ENCODE results near the gene WIPF2. TPM values are rescaled to one million over a fixed set of nuclear protein-coding genes. Genes with fewer than 3 reads are reported as not detected.

The WIPF2 gene
- total RNA-seq, 1 experiment from 2014 or later, result 37.2 TPM

Small RNA genes lying within 50 kb of the gene (microRNA-seq; reads per million reads assigned to microRNA genes)
- gene MIR6867 (ENCODE audit: borderline number of aligned reads, borderline replicate concordance), result not detected

Other genes with a start within 250 kb of the WIPF2 start
- gene PSMD3, start 238.5 kb upstream of the WIPF2 start, total RNA-seq (2021), result 93.2 and 130 TPM in 2 replicates
- gene CSF3, start 203.9 kb upstream of the WIPF2 start, total RNA-seq (2021), result not detected in 2 replicates
- 67.1 and 67.2 TPM in 2 replicates for gene MED24, start 164.9 kb upstream of the WIPF2 start, total RNA-seq (2021)
- 11.4 and 13.9 TPM in 2 replicates for gene THRA, start 156.3 kb upstream of the WIPF2 start, total RNA-seq (2021)
- gene NR1D1, start 118.7 kb upstream of the WIPF2 start, total RNA-seq (2021), result 9.3 and 10.7 TPM in 2 replicates
- 56.8 and 61.8 TPM in 2 replicates for gene MSL1, start 97.3 kb upstream of the WIPF2 start, total RNA-seq (2021)
- 45.8 and 51.5 TPM in 2 replicates for gene CASC3, start 78.8 kb upstream of the WIPF2 start, total RNA-seq (2021)
- 14.0 and 14.9 TPM in 2 replicates for gene RAPGEFL1, start 41.8 kb upstream of the WIPF2 start, total RNA-seq (2021)
- 37.8 and 44.9 TPM in 2 replicates for gene CDC6, start 68.6 kb downstream of the WIPF2 start, total RNA-seq (2021)
- gene RARA, start 89.9 kb downstream of the WIPF2 start, total RNA-seq (2021), result 21.5 and 21.8 TPM in 2 replicates
- gene GJD3, start 145.4 kb downstream of the WIPF2 start, total RNA-seq (2021), result not detected in 2 replicates
- gene TOP2A, start 198.6 kb downstream of the WIPF2 start, total RNA-seq (2021), result 156 and 235 TPM in 2 replicates
- 138 and 211 TPM in 2 replicates for gene IGFBP4, start 224.1 kb downstream of the WIPF2 start, total RNA-seq (2021)

All from PC-9 (cell line).